ENCODE measurements around the gene HMGN1. TPM values are rescaled to one million over a fixed set of nuclear protein-coding genes. Genes with fewer than 3 reads are reported as not detected.

Gene HMGN1
- total RNA-seq, 1 donor from 2014 or later: 187 TPM

GRCh38 chr21:39311164-39311563, 37.7 kb downstream of the HMGN1 start:
- no peak for DNase-seq (ENCODE audit: extremely low read depth, low read depth, low spot score)

- no peak for DNase-seq (ENCODE audit: extremely low read depth, low read depth, low spot score)
These were observed 41.4 kb downstream of the HMGN1 start for GRCh38 chr21:39307466-39307865.

GRCh38 chr21:39300587-39300986, 48.3 kb downstream of the HMGN1 start:
- no peak for DNase-seq (ENCODE audit: extremely low read depth, low read depth, low spot score)

GRCh38 chr21:39296891-39297290, 52.0 kb downstream of the HMGN1 start:
- no peak for DNase-seq (ENCODE audit: extremely low read depth, low read depth, low spot score)

Other genes with a start within 250 kb of the HMGN1 start
- 34.1 and 41.4 TPM in 2 replicates for gene PSMG1, start 165.6 kb downstream of the HMGN1 start, total RNA-seq
- gene BRWD1, start 35.5 kb downstream of the HMGN1 start, total RNA-seq: 17.3 and 35.9 TPM in 2 replicates
- 0.53 and 2.0 TPM in 2 replicates for gene LCA5L, start 96.7 kb upstream of the HMGN1 start, total RNA-seq
- 0.64 TPM in 1 of 2 replicates, not detected in the other for gene SH3BGR, start 102.9 kb upstream of the HMGN1 start, total RNA-seq

Data from glomerular endothelial cell (primary cell).